GM23338 (cell line): ENCODE data around the gene SNX22. TPM values are rescaled to one million over a fixed set of nuclear protein-coding genes. Genes with fewer than 3 reads are reported as not detected.

Experiments
- ATAC-seq: fragments of 200-7000 bp; cut with Tn5 transposase; 3 replicates; pipeline ENCODE4 v1.9.1; 2020
- DNase-seq: peaks from one replicate; pipeline ENCODE4 v3.0.0-alpha.2; 2015; ENCODE audit warnings: low spot score
- H2AFZ ChIP-seq: fragments of 200-600 bp; sonication (generic); 2 replicates; pipeline ENCODE4 v1.8.0; 2016; ENCODE audit warnings: antibody characterized with exemption, mild to moderate bottlenecking, moderate library complexity
- H3F3A ChIP-seq: fragments of 200-600 bp; sonication (generic); replicated peaks from 2 replicates; pipeline ENCODE4 v1.8.0; 2017; ENCODE audit warnings: antibody characterized with exemption, mixed run types, low read depth
- H3K27ac ChIP-seq: fragments of 200-600 bp; sonication (generic); 2 replicates; pipeline ENCODE4 v1.6.1; 2016; ENCODE audit warnings: low read depth
- H3K27me3 ChIP-seq: fragments of 200-600 bp; sonication (generic); 2 replicates; pipeline ENCODE4 v1.8.0; 2016; ENCODE audit warnings: mild to moderate bottlenecking, mixed run types, moderate library complexity; ENCODE audit not compliant: insufficient read depth
- H3K36me3 ChIP-seq: fragments of 200-600 bp; sonication (generic); 2 replicates; pipeline ENCODE4 v1.8.0; 2016; ENCODE audit warnings: mild to moderate bottlenecking; ENCODE audit not compliant: insufficient read depth
- H3K4me1 ChIP-seq: fragments of 200-600 bp; sonication (generic); 2 replicates; pipeline ENCODE4 v1.8.0; 2016; ENCODE audit warnings: mild to moderate bottlenecking, moderate library complexity; ENCODE audit not compliant: insufficient read depth
- H3K4me2 ChIP-seq: fragments of 200-600 bp; sonication (generic); 2 replicates; pipeline ENCODE4 v1.7.1; 2017; ENCODE audit warnings: mixed run types
- H3K4me3 ChIP-seq: fragments of 200-600 bp; sonication (generic); 2 replicates; pipeline ENCODE4 v1.6.1; 2016; ENCODE audit warnings: mixed run types
- H3K79me2 ChIP-seq: fragments of 200-600 bp; sonication (generic); replicated peaks from 2 replicates; pipeline ENCODE4 v1.8.0; 2017; ENCODE audit warnings: mild to moderate bottlenecking; ENCODE audit not compliant: insufficient read depth
- H3K9me2 ChIP-seq: fragments of 200-600 bp; sonication (generic); 2 replicates; pipeline ENCODE4 v1.8.0; 2017; ENCODE audit not compliant: insufficient read depth
- H4K20me1 ChIP-seq: fragments of 200-600 bp; sonication (generic); replicated peaks from 2 replicates; pipeline ENCODE4 v1.8.0; 2017; ENCODE audit warnings: mild to moderate bottlenecking; ENCODE audit not compliant: insufficient read depth
- H3K27ac Mint-ChIP-seq: 2 replicates; pipeline ENCODE4 v1.8.0; 2020; ENCODE audit warnings: inconsistent platforms, mild to moderate bottlenecking, moderate library complexity, mixed read lengths
- H3K27me3 Mint-ChIP-seq: 3 replicates; pipeline ENCODE4 v1.8.0; 2022; ENCODE audit warnings: low read depth, mild to moderate bottlenecking, moderate library complexity, mixed read lengths, inconsistent platforms; ENCODE audit not compliant: insufficient read depth, poor library complexity
- H3K36me3 Mint-ChIP-seq: 3 replicates; pipeline ENCODE4 v1.8.0; 2021; ENCODE audit warnings: low read depth, mild to moderate bottlenecking, inconsistent platforms, moderate library complexity, mixed read lengths
- H3K4me1 Mint-ChIP-seq: 3 replicates; pipeline ENCODE4 v1.8.0; 2020; ENCODE audit warnings: mild to moderate bottlenecking, inconsistent platforms, mixed read lengths
- H3K4me3 Mint-ChIP-seq: 3 replicates; pipeline ENCODE4 v1.8.0; 2021; ENCODE audit warnings: moderate library complexity, mild to moderate bottlenecking, inconsistent platforms, mixed read lengths
- H3K9me3 Mint-ChIP-seq: 3 replicates; pipeline ENCODE4 v1.8.0; 2020; ENCODE audit warnings: moderate library complexity, mild to moderate bottlenecking, inconsistent platforms, mixed read lengths
- CTCF ChIP-seq, 2 experiments: fragments of 200-600 bp in 1 of 2; sonication (generic) in 1 of 2; conservative IDR thresholded peaks; 2 replicates each; pipeline versions ENCODE4 v1.5.1 to v1.6.1; 2016 to 2017; ENCODE audit warnings: antibody characterized with exemption in 2 of 2, low read depth in 2 of 2, mild to moderate bottlenecking in 2 of 2, moderate library complexity in 1 of 2
- ETS1 ChIP-seq: IDR thresholded peaks from 2 replicates; pipeline ENCODE4 v1.6.1; 2016; ENCODE audit warnings: antibody characterized with exemption
- EZH2phosphoT487 ChIP-seq: fragments of 200-600 bp; sonication (generic); IDR thresholded peaks from one replicate; pipeline ENCODE4 v1.8.1; 2018; ENCODE audit warnings: antibody characterized with exemption; ENCODE audit not compliant: unreplicated experiment
- JUNB ChIP-seq: IDR thresholded peaks from one replicate; pipeline ENCODE4 v1.6.1; 2016; ENCODE audit warnings: antibody characterized with exemption; ENCODE audit not compliant: unreplicated experiment
- NANOG ChIP-seq: IDR thresholded peaks from 2 replicates; pipeline ENCODE4 v1.6.1; 2016; ENCODE audit warnings: antibody characterized with exemption, borderline replicate concordance
- POLR2AphosphoS5 ChIP-seq: IDR thresholded peaks from 2 replicates; pipeline ENCODE4 v1.6.1; 2016; ENCODE audit warnings: antibody characterized with exemption, low read depth
- STAT1 ChIP-seq: IDR thresholded peaks from one replicate; pipeline ENCODE4 v1.6.1; 2016; ENCODE audit warnings: antibody characterized with exemption; ENCODE audit not compliant: unreplicated experiment
- ZNF114 ChIP-seq: fragments of 250-450 bp; sonication (Bioruptor Pico); IDR thresholded peaks from 2 replicates; pipeline ENCODE4 v1.5.0; 2020; ENCODE audit warnings: mild to moderate bottlenecking, moderate library complexity
- ZNF331 ChIP-seq: fragments of 250-450 bp; sonication (Bioruptor Pico); IDR thresholded peaks from 2 replicates; pipeline ENCODE4 v1.5.0; 2020; ENCODE audit warnings: low read depth, mild to moderate bottlenecking, moderate library complexity
- ZNF462 ChIP-seq: fragments of 250-450 bp; sonication (Bioruptor Pico); IDR thresholded peaks from 2 replicates; pipeline ENCODE4 v1.5.0; 2020; ENCODE audit warnings: mild to moderate bottlenecking, moderate library complexity
- polyA plus RNA-seq: library from polyadenylated mRNA; unstranded; fragments of >200 nt; fragmentation: Nextera tagmentation; extraction: Ambion mirVana; gene quantifications from 2 replicates; pipeline ENCODE4 v1.2.1, GENCODE V29; 2016
- total RNA-seq: library from RNA; depleted of rRNA; stranded (reverse); fragments of >200 nt; shearing (Covaris generic); gene quantifications from 2 replicates; pipeline ENCODE4 v1.2.3, GENCODE V29; 2014

The SNX22 gene
- total and polyA plus RNA-seq, 2 experiments from 2014 or later: 3.7 to 5.7 TPM

GRCh38 chr15:64146041-64146440 lies 5.5 kb upstream of the SNX22 start:
- TF ChIP-seq ZNF462 (CRISPR knock-in tag) (no peak), ZNF331 (CRISPR knock-in tag) (no peak), STAT1 (no peak)
- Mint-ChIP-seq H3K27me3 (peaks cover 5% of the 10 kb centered on the region), H3K4me1 (peaks cover 7% of the 10 kb centered on the region), H3K36me3 (no peaks in the 10 kb centered on the region; the same call in 2 of the 3 replicates), H3K4me3 (no peak overlapping the region), H3K9me3 (no peaks in the 10 kb centered on the region; the same call in 2 of the 3 replicates), H3K27ac (no peak overlapping the region)
- Histone ChIP-seq H4K20me1 (no peaks in the 10 kb centered on the region), H2AFZ (no peak overlapping the region), H3K4me1 (no peaks in the 10 kb centered on the region), H3F3A (no peaks in the 10 kb centered on the region; the same call in 1 of the 2 replicates), H3K79me2 (no peaks in the 10 kb centered on the region), H3K4me3 (no peak overlapping the region), H3K9me2 (no peaks in the 10 kb centered on the region), H3K27ac (no peak overlapping the region), H3K4me2 (no peak overlapping the region), H3K27me3 (no peaks in the 10 kb centered on the region; the same call in 1 of the 2 replicates), H3K36me3 (no peaks in the 10 kb centered on the region)
- ATAC-seq: no peak
- no peak for DNase-seq

GRCh38 chr15:64146520-64146884 lies 5.0 kb upstream of the SNX22 start:
- no peak overlapping the region for H3K4me3 Mint-ChIP-seq
- no peaks in the 10 kb centered on the region; the same call in 2 of the 3 replicates for H3K9me3 Mint-ChIP-seq
- no peaks in the 10 kb centered on the region for H4K20me1 ChIP-seq
- peaks cover 8% of the 10 kb centered on the region for H3K4me1 Mint-ChIP-seq
- no peak overlapping the region for H2AFZ ChIP-seq
- H3K27me3 ChIP-seq: no peaks in the 10 kb centered on the region; the same call in 1 of the 2 replicates
- H3K27me3 Mint-ChIP-seq: peaks cover 7% of the 10 kb centered on the region
- DNase-seq (no peak), ATAC-seq (no peak)
- no peaks in the 10 kb centered on the region for H3K79me2 ChIP-seq
- H3K27ac Mint-ChIP-seq: no peak overlapping the region
- H3K4me1 ChIP-seq: no peaks in the 10 kb centered on the region
- no peaks in the 10 kb centered on the region; the same call in 1 of the 2 replicates for H3F3A ChIP-seq
- H3K4me2 ChIP-seq: no peak overlapping the region
- no peaks in the 10 kb centered on the region; the same call in 2 of the 3 replicates for H3K36me3 Mint-ChIP-seq
- no peaks in the 10 kb centered on the region for H3K9me2 ChIP-seq
- no peak overlapping the region for H3K27ac ChIP-seq
- H3K4me3 ChIP-seq: no peak overlapping the region
- no peaks in the 10 kb centered on the region for H3K36me3 ChIP-seq
- no peak for TF ChIP-seq STAT1
- no peak for TF ChIP-seq JUNB
- no peak for TF ChIP-seq ZNF331 (CRISPR knock-in tag)
- no peak for TF ChIP-seq EZH2phosphoT487
- no peak for TF ChIP-seq ETS1
- no peak for TF ChIP-seq POLR2AphosphoS5
- no peak for TF ChIP-seq CTCF (conservative IDR thresholded peaks at IDR 0.05; ENCODE audit: low read depth in 2 of 2)
- TF ChIP-seq NANOG: no peak
- no peak for TF ChIP-seq ZNF114
